ENCODE data around the gene DCAF11.

The DCAF11 gene

GRCh38 chr14:24114532-24115421 is at the start of gene DCAF11, which contains the start of gene NRL:
Gene DCAF11, plus strand, starts transcription at chr14:24114777. Its CDS starts 818 bp downstream, at chr14:24115595.
Gene NRL, minus strand, starts transcription at chr14:24114949. Its CDS starts 32,101 bp downstream, at chr14:24082848.
- peak; percentile 100 for DNase-seq (ENCODE audit: low spot score)

- DNase-seq (ENCODE audit: low spot score): no peak
Measured at GRCh38 chr14:24064856-24065255, 49.7 kb upstream of the DCAF11 start.

GRCh38 chr14:24065408-24065807 is 49.2 kb upstream of the DCAF11 start:
- DNase-seq (ENCODE audit: low spot score): no peak

DNA sequence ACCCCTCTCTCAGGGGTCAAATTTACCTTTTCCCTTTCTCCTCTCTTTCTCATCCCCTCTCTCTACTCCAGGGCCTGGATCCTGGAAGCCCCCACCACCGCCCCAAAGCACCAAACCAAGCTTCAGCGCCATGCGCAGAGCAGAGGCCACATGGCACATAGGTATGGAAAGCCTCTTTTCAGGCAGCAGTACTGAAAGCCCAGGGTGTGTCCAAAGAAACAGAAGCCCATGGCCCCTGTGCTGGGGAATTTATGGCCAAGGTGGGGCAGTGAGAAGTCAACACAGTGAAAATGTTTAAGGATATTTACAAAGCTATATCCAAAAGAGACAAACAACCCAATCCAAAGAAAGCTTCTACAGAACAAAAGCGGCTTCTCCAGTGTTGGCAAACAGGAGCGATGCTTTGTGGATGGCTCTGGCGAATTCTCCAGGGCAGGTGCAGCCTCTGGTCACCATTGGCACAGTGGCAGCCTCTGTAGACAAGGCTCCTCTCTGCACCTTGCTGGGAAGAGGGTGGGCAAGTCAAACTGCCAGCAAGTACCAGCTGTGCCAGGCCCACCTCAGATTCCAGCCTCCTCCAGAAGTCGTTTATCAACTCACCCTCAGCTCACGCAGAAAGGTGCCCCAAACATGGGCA is 48.0 kb upstream of the DCAF11 start:
- DNase-seq (ENCODE audit: low spot score): no peak

- DNase-seq (ENCODE audit: low spot score): no peak
Measured at GRCh38 chr14:24067133-24068082, 47.2 kb upstream of the DCAF11 start.

- DNase-seq (ENCODE audit: low spot score): no peak
Measured at GRCh38 chr14:24068711-24069410, 45.7 kb upstream of the DCAF11 start.

- DNase-seq (ENCODE audit: low spot score): no peak
Measured at GRCh38 chr14:24069411-24069735, 45.2 kb upstream of the DCAF11 start.

DNA sequence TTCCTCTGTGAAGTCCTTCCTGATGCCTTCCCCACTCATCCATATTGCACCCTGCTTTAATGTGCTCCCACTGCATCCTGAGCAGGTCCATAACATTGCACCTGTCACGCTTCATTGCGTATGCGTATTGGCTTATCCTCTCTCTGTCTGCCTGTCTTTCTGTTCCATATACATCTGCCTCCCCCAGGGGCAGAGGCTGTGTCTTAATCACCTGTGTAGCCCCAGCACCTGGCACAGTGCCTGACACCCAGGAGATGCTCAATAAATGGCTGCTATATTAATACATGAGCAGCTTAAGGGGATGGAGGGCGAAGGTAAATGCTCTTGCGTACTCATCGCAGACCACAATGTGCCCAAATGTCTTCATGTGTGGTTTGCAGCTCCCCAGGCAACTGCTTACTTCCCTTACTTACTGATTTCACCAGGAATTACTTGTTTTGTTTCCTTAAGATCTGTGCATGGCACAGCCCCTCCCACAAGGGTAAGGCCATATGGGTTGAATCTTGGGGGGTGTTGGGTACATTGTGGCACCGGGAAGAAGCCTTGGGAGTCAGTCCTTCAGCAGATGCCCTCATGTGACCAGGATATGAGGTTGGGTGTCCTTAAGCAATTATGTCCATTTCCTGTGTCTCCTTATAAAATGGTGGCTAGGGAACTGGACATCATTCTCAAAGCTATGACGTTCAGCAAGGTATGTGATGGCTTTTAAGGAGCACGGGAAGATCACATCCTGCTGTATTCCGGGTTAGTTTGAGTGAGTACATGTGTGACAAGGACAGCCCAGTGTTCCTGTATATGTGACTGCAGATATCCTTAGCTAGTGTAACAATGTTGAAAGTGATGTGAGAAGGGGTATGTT is 44.1 kb upstream of the DCAF11 start:
- DNase-seq (ENCODE audit: low spot score): no peak

GRCh38 chr14:24071144-24071697 is 43.4 kb upstream of the DCAF11 start, which contains the start of gene CPNE6:
Gene CPNE6, plus strand, starts transcription at chr14:24071562. Its CDS starts 1,375 bp downstream, at chr14:24072937.
- no peak for DNase-seq (ENCODE audit: low spot score)

GRCh38 chr14:24071836-24072430 is 42.6 kb upstream of the DCAF11 start:
- no peak for DNase-seq (ENCODE audit: low spot score)

GRCh38 chr14:24072436-24072835 is 42.1 kb upstream of the DCAF11 start:
- peak; percentile 25 for DNase-seq (ENCODE audit: low spot score)

DNA sequence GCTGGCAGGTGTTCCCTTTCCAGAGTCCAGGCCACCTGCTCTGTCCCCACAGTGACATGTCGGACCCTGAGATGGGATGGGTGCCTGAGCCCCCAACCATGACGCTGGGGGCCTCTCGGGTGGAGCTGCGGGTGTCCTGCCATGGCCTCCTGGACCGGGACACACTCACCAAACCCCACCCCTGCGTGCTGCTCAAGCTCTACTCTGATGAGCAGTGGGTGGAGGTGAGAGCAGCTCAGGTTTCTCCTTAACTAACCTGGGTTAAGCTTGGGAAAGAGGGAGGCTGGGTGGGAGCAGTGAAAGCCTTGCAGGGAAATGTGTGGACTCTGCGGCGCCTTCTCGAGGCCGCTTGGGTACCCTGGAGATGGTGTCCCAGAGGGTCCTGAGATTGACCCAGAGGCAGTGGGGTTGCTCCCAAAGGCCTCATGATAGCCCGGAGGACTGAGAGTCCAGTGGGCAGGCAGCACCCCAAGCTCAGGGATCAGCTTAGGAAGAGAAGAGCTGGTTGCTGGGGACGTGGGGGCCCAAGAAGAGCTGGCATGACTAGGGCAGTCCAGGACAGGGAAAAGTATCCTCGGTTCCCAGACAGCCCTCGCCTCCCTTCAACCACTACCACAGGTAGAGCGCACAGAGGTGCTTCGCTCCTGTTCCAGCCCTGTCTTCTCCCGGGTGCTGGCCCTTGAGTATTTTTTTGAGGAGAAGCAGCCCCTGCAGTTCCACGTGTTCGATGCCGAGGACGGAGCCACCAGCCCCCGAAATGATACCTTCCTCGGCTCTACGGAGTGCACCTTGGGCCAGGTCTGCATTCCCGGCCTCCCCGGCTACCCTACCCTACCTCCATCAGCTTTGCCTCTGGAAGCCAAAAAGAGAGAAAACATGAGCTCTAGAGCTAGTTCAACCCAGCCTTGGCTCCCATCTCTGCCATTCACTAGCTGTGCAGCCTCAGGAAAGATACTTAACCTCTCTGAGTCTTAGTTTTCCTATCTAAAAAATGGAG is 41.4 kb upstream of the DCAF11 start:
- no peak for DNase-seq (ENCODE audit: low spot score)

GRCh38 chr14:24074625-24075484 is 39.7 kb upstream of the DCAF11 start:
- no peak for DNase-seq (ENCODE audit: low spot score)

DNA sequence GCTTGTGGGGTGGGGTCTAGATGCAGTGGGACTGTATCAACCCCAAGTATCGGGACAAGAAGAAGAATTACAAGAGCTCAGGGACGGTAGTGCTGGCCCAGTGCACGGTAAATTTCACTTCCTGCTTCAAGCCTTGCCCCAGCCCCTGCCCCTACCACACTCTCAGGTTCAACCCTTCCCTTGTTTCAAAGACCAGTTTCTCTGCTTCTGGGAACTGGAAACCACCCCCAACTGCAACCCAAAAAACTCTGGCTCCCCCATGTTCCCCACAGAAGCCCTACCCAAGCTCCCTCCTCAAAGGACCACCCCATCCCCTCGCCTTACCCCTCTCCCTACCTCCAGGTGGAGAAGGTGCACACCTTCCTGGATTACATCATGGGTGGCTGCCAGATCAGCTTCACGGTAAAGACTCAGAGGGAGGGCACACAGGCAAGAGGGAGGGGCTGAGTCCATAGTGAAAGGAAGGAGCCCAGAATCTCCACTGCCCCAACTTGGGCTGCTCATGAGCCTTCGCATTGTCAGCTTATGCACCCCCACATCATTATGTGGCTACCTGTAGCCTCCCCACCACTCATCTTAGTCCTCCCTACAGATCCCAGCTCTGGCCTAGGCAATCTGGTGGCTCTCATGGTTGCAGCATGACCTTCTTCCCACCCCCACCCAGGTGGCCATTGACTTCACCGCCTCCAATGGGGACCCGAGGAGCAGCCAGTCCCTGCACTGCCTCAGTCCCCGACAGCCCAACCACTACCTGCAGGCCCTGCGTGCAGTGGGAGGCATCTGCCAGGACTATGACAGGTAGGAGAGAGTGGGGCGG is 38.9 kb upstream of the DCAF11 start:
- no peak for DNase-seq (ENCODE audit: low spot score)

DNA sequence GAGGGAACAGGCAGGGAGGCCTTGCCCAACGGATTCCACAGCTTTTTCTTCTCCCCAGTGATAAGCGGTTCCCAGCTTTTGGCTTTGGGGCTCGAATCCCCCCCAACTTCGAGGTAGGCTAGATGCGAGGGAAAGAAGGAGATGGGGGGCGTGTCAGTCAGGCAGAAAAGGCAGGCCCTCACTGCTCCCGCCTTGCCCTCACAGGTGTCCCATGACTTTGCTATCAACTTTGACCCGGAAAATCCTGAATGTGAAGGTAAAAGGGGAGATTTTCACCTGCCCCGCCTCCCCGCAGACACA is 38.3 kb upstream of the DCAF11 start:
- no peak for DNase-seq (ENCODE audit: low spot score)

GRCh38 chr14:24077086-24077485 is 37.5 kb upstream of the DCAF11 start:
- DNase-seq (ENCODE audit: low spot score): no peak

DNA sequence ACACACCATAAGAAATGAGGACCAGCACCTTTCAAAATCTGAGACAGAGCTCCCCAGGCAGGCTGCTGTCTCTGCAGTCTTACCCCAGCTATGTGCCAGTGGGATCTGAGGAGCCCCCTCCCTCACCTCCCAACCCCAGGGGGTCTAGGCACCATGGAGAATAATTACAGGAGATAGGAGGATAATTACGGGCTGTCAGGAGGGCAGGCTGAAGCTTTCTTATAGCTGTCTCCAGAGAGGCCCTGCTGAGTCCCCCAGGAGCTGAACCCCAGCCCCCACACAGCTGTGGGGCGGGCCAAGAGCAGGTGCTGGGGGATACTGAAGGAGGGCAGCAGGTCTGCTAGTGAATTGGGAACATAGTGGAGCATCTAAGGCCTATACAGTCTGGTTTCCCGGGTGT is 36.4 kb upstream of the DCAF11 start:
- no peak for DNase-seq (ENCODE audit: low spot score)

Measured in pons (tissue), 1 donor.